MG63 (cell line): ENCODE measurements around the gene PLA2G6. TPM values are rescaled to one million over a fixed set of nuclear protein-coding genes. Genes with fewer than 3 reads are reported as not detected.
"Not testable (repeated sequence)": the region's sequence is repeated elsewhere in the genome, so short reads cannot be mapped to it uniquely, and the experiment has no call there.

Source experiments
- DNase-seq: peaks from one replicate; pipeline ENCODE4 v3.0.0-alpha.2; 2020
- H3K27me3 ChIP-seq: fragments of 250-450 bp; sonication (Bioruptor Pico); 2 replicates; pipeline ENCODE4 v1.5.1; 2020; ENCODE audit warnings: mild to moderate bottlenecking, moderate library complexity
- H3K36me3 ChIP-seq: fragments of 250-450 bp; sonication (Bioruptor Pico); 2 replicates; pipeline ENCODE4 v1.5.1; 2020; ENCODE audit warnings: mild to moderate bottlenecking, moderate library complexity
- H3K4me3 ChIP-seq: fragments of 250-450 bp; sonication (Bioruptor Pico); 2 replicates; pipeline ENCODE4 v1.5.1; 2020; ENCODE audit warnings: mild to moderate bottlenecking, moderate library complexity
- H3K9me3 ChIP-seq: fragments of 250-450 bp; sonication (Bioruptor Pico); 2 replicates; pipeline ENCODE4 v1.5.1; 2020; ENCODE audit warnings: mild to moderate bottlenecking, moderate library complexity
- total RNA-seq: library from RNA; depleted of rRNA; stranded (reverse); fragments of >200 nt; shearing (Covaris generic); gene quantifications from 2 replicates; pipeline ENCODE4 v1.2.3, GENCODE V29; 2014; ENCODE audit warnings: low replicate concordance

The PLA2G6 gene
- total RNA-seq, 1 experiment from 2014 or later: 3.1 TPM

DNA sequence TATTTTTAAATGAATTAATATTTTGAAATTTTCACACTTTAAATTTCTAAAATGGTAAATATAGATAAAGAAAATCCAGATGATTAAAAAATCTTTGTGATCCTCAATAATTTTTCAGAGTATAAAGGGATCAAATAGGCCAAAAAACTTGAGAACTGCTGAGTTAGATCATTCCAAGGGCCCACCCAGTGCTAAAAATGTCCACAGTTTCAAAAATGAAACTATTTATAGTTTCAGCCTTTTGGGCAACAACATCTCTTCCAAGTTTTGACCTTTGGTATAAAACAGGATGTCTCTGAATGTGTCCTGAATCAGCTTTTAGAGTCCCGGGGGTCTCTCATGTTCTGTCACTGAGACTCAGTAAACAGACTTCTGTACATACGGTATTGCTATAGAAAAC lies 50.2 kb downstream of the PLA2G6 start:
- Histone ChIP-seq H3K27me3 (no peaks in the 10 kb centered on the region), H3K4me3 (no peak overlapping the region), H3K9me3 (no peaks in the 10 kb centered on the region), H3K36me3 (no peaks in the 10 kb centered on the region)
- DNase-seq: no peak

GRCh38 chr22:38129856-38130255 lies 51.8 kb downstream of the PLA2G6 start:
- DNase-seq: no peak

GRCh38 chr22:38129021-38129420 lies 52.6 kb downstream of the PLA2G6 start:
- Histone ChIP-seq H3K9me3 (no peaks in the 10 kb centered on the region), H3K4me3 (no peak overlapping the region), H3K36me3 (no peaks in the 10 kb centered on the region), H3K27me3 (no peaks in the 10 kb centered on the region)
- DNase-seq: no peak

More at GRCh38 chr22:38129856-38130255, 51.8 kb downstream of the PLA2G6 start:
- Histone ChIP-seq H3K36me3 (no peaks in the 10 kb centered on the region), H3K27me3 (no peaks in the 10 kb centered on the region), H3K4me3 (no peak overlapping the region), H3K9me3 (no peaks in the 10 kb centered on the region)

- Histone ChIP-seq H3K27me3 (no peaks in the 10 kb centered on the region), H3K4me3 (no peak overlapping the region), H3K9me3 (no peaks in the 10 kb centered on the region), H3K36me3 (no peaks in the 10 kb centered on the region)
- DNase-seq: no peak
Measured at GRCh38 chr22:38127869-38128268, 53.8 kb downstream of the PLA2G6 start.

DNA sequence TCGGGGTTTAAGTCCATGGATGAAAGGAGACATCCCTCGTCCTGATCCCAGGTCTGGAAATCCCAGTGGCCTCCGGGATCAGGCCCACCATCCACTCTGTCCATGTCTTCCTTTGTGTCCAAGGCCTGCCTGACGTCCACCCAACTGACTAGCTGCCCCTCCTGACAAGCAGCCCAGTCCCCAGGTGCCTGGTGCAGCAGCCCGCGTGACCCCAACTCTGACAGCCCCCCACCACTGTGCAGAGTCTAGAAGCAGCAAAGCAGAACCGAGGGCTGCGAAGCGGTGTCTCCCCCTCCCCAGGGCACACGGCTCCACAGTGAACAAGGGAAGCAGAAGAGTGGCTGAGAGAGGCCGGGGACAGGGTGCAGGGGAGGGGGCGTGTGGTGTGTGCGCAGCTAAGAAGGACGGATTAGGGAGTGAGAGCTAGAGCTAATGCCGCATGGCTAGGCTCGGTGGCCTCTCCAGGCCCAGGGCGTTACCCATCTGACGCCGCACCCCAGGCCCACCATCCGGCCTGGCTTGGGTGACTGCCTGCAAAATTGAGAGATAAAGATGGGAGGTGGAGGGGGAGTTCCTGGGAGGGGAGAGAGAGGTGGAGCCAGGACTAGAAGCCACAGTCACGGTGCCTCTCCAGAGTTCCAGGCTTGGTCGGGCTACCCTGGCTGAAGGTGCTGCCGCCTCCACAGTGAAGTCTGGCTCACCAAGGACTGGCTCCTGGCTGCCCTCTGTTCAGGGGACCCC lies 54.5 kb downstream of the PLA2G6 start:
- H3K27me3 ChIP-seq: no peaks in the 10 kb centered on the region
- no peak for DNase-seq
- no peaks in the 10 kb centered on the region for H3K9me3 ChIP-seq
- H3K4me3 ChIP-seq: no peak overlapping the region
- no peaks in the 10 kb centered on the region for H3K36me3 ChIP-seq

- Histone ChIP-seq H3K4me3 (no peak overlapping the region), H3K36me3 (no peaks in the 10 kb centered on the region), H3K27me3 (no peaks in the 10 kb centered on the region), H3K9me3 (no peaks in the 10 kb centered on the region)
- no peak for DNase-seq
Measured at GRCh38 chr22:38125751-38126201, 55.9 kb downstream of the PLA2G6 start.

GRCh38 chr22:38125038-38125610 lies 56.5 kb downstream of the PLA2G6 start:
- Histone ChIP-seq H3K27me3 (no peaks in the 10 kb centered on the region), H3K4me3 (no peak overlapping the region), H3K36me3 (no peaks in the 10 kb centered on the region), H3K9me3 (no peaks in the 10 kb centered on the region)
- no peak for DNase-seq

DNA sequence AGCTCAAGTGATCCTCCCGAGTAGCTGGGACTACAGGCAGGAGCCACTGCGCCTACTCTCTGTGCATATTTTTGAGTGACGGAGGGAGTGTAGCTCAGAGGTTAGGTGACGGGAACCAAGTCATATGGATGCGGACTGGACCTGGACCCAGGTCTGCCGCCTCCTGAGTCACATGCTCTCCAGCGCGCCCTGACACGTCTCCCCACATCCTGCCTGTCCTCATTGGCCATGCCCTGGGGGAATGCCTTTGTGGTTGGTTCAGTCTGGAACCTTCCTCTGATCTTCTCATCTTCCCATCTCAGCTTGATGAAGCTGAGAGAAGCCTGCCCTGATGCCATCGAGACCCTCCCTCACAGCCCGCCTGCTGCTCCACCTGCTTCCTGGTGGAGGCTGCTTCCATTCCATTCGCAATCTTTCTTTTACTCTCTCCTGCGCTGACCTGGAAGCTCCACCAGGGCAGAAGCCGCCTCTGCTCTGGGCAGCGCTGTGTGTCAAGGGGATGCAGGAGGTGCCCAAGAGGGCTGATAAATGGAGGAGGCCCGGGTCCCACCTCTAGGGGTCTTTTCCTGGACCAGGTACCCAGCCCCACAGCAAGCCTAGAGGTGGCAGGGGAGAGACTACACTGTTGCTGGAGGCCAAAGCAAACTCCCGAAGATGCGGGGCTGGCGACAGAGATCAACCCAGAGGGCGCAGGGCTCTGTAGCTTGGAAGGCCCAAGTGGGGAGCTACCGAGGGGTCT lies 57.2 kb downstream of the PLA2G6 start:
- no peak for DNase-seq
- no peak overlapping the region for H3K4me3 ChIP-seq
- H3K36me3 ChIP-seq: no peaks in the 10 kb centered on the region
- H3K9me3 ChIP-seq: no peaks in the 10 kb centered on the region
- no peaks in the 10 kb centered on the region for H3K27me3 ChIP-seq

- H3K9me3 ChIP-seq: no peaks in the 10 kb centered on the region
- no peak for DNase-seq
- no peaks in the 10 kb centered on the region for H3K27me3 ChIP-seq
- H3K36me3 ChIP-seq: no peaks in the 10 kb centered on the region
- no peak overlapping the region for H3K4me3 ChIP-seq
Measured at GRCh38 chr22:38122616-38123015, 59.0 kb downstream of the PLA2G6 start.

DNA sequence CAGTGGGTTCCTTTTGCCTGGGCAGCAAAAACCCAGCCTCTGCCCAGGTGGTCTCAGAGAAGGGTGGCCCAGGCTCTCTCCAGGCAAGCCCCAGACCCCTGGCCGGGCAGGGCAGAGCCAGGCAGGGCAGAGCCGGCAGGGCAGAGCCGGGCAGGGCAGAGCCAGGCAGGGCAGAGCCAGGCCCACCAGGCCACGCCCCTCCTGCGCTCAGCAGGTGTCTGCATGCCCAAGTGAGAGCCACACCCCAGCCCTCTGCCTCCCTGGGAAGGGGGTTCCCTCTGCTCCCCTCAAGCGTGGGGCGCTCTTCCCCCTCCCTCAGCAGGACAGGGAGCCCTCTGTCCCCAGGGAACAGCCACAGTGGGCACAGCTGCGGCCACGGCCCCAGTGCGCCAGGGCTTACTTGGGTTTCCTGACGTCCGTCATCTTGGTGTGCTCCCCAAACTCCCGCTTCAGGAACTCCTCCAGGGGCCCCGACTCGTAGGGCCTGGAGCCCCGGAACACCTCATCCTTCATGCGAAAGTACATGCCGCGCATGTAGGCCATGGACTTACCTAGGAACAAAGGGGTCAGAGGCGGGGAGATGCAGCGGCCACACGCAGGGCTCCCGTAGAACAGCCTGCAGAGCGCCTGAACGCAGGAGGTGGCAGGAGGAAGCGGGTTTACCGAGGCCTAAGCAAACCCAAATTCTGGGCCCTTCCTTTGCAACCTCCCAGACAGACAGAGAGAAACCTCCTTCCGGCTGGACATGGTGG lies 61.1 kb downstream of the PLA2G6 start:
- Histone ChIP-seq H3K27me3 (no peaks in the 10 kb centered on the region), H3K36me3 (no peaks in the 10 kb centered on the region), H3K9me3 (no peaks in the 10 kb centered on the region), H3K4me3 (no peak overlapping the region)
- no peak for DNase-seq

GRCh38 chr22:38118747-38119146 lies 62.9 kb downstream of the PLA2G6 start:
- not testable (repeated sequence) for H3K36me3 ChIP-seq, H3K4me3 ChIP-seq, H3K27me3 ChIP-seq, DNase-seq, H3K9me3 ChIP-seq

- no peak overlapping the region for H3K4me3 ChIP-seq
- no peaks in the 10 kb centered on the region for H3K36me3 ChIP-seq
- no peaks in the 10 kb centered on the region for H3K27me3 ChIP-seq
- no peaks in the 10 kb centered on the region for H3K9me3 ChIP-seq
- no peak for DNase-seq
Measured at GRCh38 chr22:38118182-38118581, 63.4 kb downstream of the PLA2G6 start.

- DNase-seq, H3K27me3 ChIP-seq, H3K36me3 ChIP-seq, H3K9me3 ChIP-seq, H3K4me3 ChIP-seq: not testable (repeated sequence)
Measured at GRCh38 chr22:38117556-38117955, 64.1 kb downstream of the PLA2G6 start.

DNA sequence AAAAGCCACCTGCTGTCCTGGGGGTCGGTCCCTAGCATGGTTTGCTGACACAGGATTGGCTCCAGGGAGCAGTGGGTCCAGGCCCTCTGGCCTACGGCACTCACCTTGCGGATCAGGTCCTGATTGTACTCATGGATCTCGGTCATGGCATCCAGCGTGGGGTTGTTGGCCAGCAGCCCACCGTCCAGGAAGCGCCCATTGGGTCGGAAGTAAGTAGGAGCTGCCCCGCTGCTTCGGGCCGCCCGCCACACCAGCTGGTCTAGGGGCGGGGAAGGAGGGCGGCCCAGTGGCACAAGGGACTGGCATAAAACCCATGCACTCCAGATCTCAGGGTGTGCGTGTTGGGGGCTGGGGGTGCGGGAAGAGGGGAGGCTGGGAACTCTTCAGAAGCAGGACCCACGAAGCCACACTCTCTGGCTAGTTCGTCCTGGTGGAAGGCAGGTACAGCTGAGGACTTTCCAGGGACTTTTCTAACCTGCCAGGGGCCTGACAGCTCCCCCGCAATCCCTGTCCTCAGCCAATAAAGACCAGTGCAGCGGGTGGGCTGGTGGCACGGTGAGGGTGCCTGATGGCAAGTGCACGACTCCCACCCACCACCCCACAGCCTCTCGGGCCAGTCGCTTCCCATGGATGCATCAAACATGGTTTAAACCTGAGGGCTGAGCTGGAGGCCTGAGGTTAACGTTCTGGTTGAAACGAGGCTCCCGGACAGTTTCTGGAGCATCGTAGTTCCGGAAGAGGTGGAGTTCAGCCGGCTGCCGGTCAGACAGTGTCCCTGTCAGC lies 66.0 kb downstream of the PLA2G6 start:
- Histone ChIP-seq H3K27me3 (no peaks in the 10 kb centered on the region), H3K36me3 (no peaks in the 10 kb centered on the region), H3K9me3 (no peaks in the 10 kb centered on the region), H3K4me3 (no peak overlapping the region)
- DNase-seq: no peak

- Histone ChIP-seq H3K9me3 (no peaks in the 10 kb centered on the region), H3K27me3 (no peaks in the 10 kb centered on the region), H3K4me3 (no peak overlapping the region), H3K36me3 (no peaks in the 10 kb centered on the region)
- DNase-seq: peak; percentile 79
Measured at GRCh38 chr22:38114484-38115398, 66.9 kb downstream of the PLA2G6 start.
